IMR-90 (cell line): Measurements from ENCODE around the gene CST5. TPM values are rescaled to one million over a fixed set of nuclear protein-coding genes. Genes with fewer than 3 reads are reported as not detected.

ENCODE experiments used
- ATAC-seq: fragments of 200-7000 bp; cut with Tn5 transposase; 2 replicates; pipeline ENCODE4 v1.9.1; 2020; ENCODE audit warnings: low read depth, mild to moderate bottlenecking, moderate library complexity
- BruUV-seq: library from RNA; stranded (reverse); fragments of 400-500 nt; replicated peaks from 2 replicates; lab custom pipeline; 2021; lab: Mats Ljungman, UMichigan
- CTCF ChIA-PET: fragments of 300-600 bp; formaldehyde crosslinking; extraction: SDS; loops from one replicate; lab custom pipeline; 2021; ENCODE audit warnings: antibody characterized with exemption; lab: Yijun Ruan, JAX
- POLR2A ChIA-PET: fragments of 300-600 bp; sonication (Branson Sonifier 250); formaldehyde crosslinking; loops from one replicate; lab custom pipeline; 2022; ENCODE audit warnings: antibody characterized with exemption; ENCODE audit not compliant: unreplicated experiment; lab: Charles Lee
- DNase-seq: peaks from one replicate; pipeline ENCODE4 v3.0.0; 2013
- H2AFZ ChIP-seq: replicated peaks from 2 replicates; pipeline ENCODE3; 2013; ENCODE audit warnings: low read length, mild to moderate bottlenecking; ENCODE audit not compliant: poor library complexity
- H2AK5ac ChIP-seq: 2 replicates; pipeline ENCODE4 v1.6.1; 2013; ENCODE audit warnings: low read depth, low read length, inconsistent platforms
- H2AK9ac ChIP-seq: replicated peaks from 2 replicates; pipeline ENCODE3; 2013; ENCODE audit warnings: mild to moderate bottlenecking, low read depth, low read length, moderate library complexity; ENCODE audit not compliant: poor library complexity
- H2BK120ac ChIP-seq: 2 replicates; pipeline ENCODE4 v1.6.1; 2013; ENCODE audit warnings: low read depth, low read length, inconsistent platforms
- H2BK15ac ChIP-seq: 3 replicates; pipeline ENCODE4 v1.6.1; 2013; ENCODE audit warnings: low read depth, low read length, inconsistent platforms
- H2BK20ac ChIP-seq: 2 replicates; pipeline ENCODE4 v1.6.1; 2013; ENCODE audit warnings: low read depth, mild to moderate bottlenecking, inconsistent platforms, low read length, moderate library complexity
- H2BK5ac ChIP-seq: 2 replicates; pipeline ENCODE4 v1.6.1; 2013; ENCODE audit warnings: mild to moderate bottlenecking, low read depth, low read length, inconsistent platforms; ENCODE audit not compliant: poor library complexity, severe bottlenecking
- H3K14ac ChIP-seq: replicated peaks from 2 replicates; pipeline ENCODE4 v1.6.1; 2013; ENCODE audit warnings: low read depth, low read length, inconsistent platforms
- H3K18ac ChIP-seq: 2 replicates; pipeline ENCODE4 v1.6.1; 2013; ENCODE audit warnings: low read depth, low read length, control low read depth
- H3K23ac ChIP-seq: 2 replicates; pipeline ENCODE4 v1.6.1; 2013; ENCODE audit warnings: low read depth, low read length, inconsistent platforms
- H3K27ac ChIP-seq: 2 replicates; pipeline ENCODE4 v1.5.1; 2013; ENCODE audit warnings: mild to moderate bottlenecking, control low read depth, low read length; ENCODE audit not compliant: insufficient read depth
- H3K27me3 ChIP-seq: 2 replicates; pipeline ENCODE4 v1.6.1; 2013; ENCODE audit warnings: low read length; ENCODE audit not compliant: control insufficient read depth, insufficient read depth
- H3K36me3 ChIP-seq: 2 replicates; pipeline ENCODE4 v1.6.1; 2013; ENCODE audit warnings: low read length, mixed read lengths; ENCODE audit not compliant: control insufficient read depth, insufficient read depth
- H3K4ac ChIP-seq: 2 replicates; pipeline ENCODE4 v1.6.1; 2013; ENCODE audit warnings: low read depth, low read length, inconsistent platforms
- H3K4me1 ChIP-seq: 2 replicates; pipeline ENCODE4 v1.6.1; 2013; ENCODE audit warnings: low read length, mixed read lengths; ENCODE audit not compliant: control insufficient read depth, insufficient read depth
- H3K4me2 ChIP-seq: 2 replicates; pipeline ENCODE4 v1.6.1; 2013; ENCODE audit warnings: low read depth, mild to moderate bottlenecking, control low read depth, low read length, moderate library complexity
- H3K4me3 ChIP-seq: 2 replicates; pipeline ENCODE4 v1.5.1; 2013; ENCODE audit warnings: low read depth, mild to moderate bottlenecking, control low read depth, low read length, moderate library complexity; ENCODE audit not compliant: insufficient read depth
- H3K56ac ChIP-seq: 2 replicates; pipeline ENCODE4 v1.6.1; 2013; ENCODE audit warnings: low read length, inconsistent platforms; ENCODE audit not compliant: insufficient read depth; ENCODE audit errors: extremely low read depth
- H3K79me1 ChIP-seq, 2 experiments: 2 replicates each; pipeline ENCODE4 v1.6.1; 2013; ENCODE audit warnings: low read length in 2 of 2, inconsistent platforms in 1 of 2, low read depth in 1 of 2
- H3K9ac ChIP-seq: 2 replicates; pipeline ENCODE4 v1.6.1; 2013; ENCODE audit warnings: low read depth, low read length, control low read depth
- H3K9me1 ChIP-seq: 2 replicates; pipeline ENCODE4 v1.6.1; 2013; ENCODE audit warnings: low read length, inconsistent platforms; ENCODE audit not compliant: insufficient read depth
- H3K9me3 ChIP-seq: 2 replicates; pipeline ENCODE4 v1.6.1; 2013; ENCODE audit warnings: low read length; ENCODE audit not compliant: control insufficient read depth, insufficient read depth
- H4K20me1 ChIP-seq: 2 replicates; pipeline ENCODE4 v1.6.1; 2013; ENCODE audit warnings: low read length, inconsistent platforms; ENCODE audit not compliant: insufficient read depth
- H4K5ac ChIP-seq: 2 replicates; pipeline ENCODE4 v1.6.1; 2013; ENCODE audit warnings: mild to moderate bottlenecking, low read depth, low read length, control low read depth
- H4K8ac ChIP-seq, 2 experiments: 2 replicates each; pipeline ENCODE4 v1.6.1; 2013; ENCODE audit warnings: low read depth in 2 of 2, low read length in 2 of 2, control low read depth in 1 of 2, inconsistent platforms in 1 of 2
- H4K91ac ChIP-seq: 2 replicates; pipeline ENCODE4 v1.6.1; 2013; ENCODE audit warnings: low read depth, low read length, inconsistent platforms; ENCODE audit not compliant: insufficient read depth
- FOS ChIP-seq: fragments of 150-350 bp; IDR thresholded peaks from 2 replicates; pipeline ENCODE4 v1.6.1; 2016; ENCODE audit warnings: low read depth, low read length
- MXI1 ChIP-seq: IDR thresholded peaks from 2 replicates; pipeline ENCODE4 v1.6.1; 2012; ENCODE audit warnings: low read depth, mild to moderate bottlenecking, low read length, moderate library complexity, borderline replicate concordance
- WGBS, 2 experiments: methylation state at CpG; one replicate each; pipeline versions ENCODE4 v1.1.5 to v1.1.7; 2013; ENCODE audit warnings: missing lambda C conversion rate in 2 of 2; ENCODE audit not compliant: insufficient read length in 1 of 2; ENCODE audit errors: extremely low coverage in 2 of 2; 5-methylcytosine and 5-hydroxymethylcytosine counted together
- dilution Hi-C: fragments of 300-500 bp; cut with HindIII; formaldehyde crosslinking; loops from one replicate; pipeline ENCODE4 v1.14.3; 2018; ENCODE audit warnings: low sequenced_read_pairs; ENCODE audit not compliant: unreplicated experiment
- in situ Hi-C: fragments of 300-500 bp; cut with MboI; formaldehyde crosslinking; loops from 3 replicates; pipeline ENCODE4 v1.14.3; 2019; ENCODE audit warnings: low sequenced_read_pairs, inconsistent platforms, mixed read lengths
- intact Hi-C: fragments of 100-400 bp; cut with micrococcal nuclease; formaldehyde crosslinking; loops from 2 replicates; pipeline ENCODE4 v1.10.0; 2022
- polyA plus RNA-seq, 3 experiments: library from polyadenylated mRNA; depleted of rRNA; stranded (reverse); fragments of >200 nt; gene quantifications; 2 replicates each; pipeline ENCODE4 v1.2.3, GENCODE V29; 2012; ENCODE audit warnings: low replicate concordance in 1 of 3
- total RNA-seq: library from RNA; depleted of rRNA; stranded (reverse); fragments of >200 nt; gene quantifications from 2 replicates; pipeline ENCODE4 v1.2.3, GENCODE V29; 2012

CST5 gene
- total and polyA plus RNA-seq, 2 of the 4 experiments (the other 2 are of a cell fraction), result not detected

DNA sequence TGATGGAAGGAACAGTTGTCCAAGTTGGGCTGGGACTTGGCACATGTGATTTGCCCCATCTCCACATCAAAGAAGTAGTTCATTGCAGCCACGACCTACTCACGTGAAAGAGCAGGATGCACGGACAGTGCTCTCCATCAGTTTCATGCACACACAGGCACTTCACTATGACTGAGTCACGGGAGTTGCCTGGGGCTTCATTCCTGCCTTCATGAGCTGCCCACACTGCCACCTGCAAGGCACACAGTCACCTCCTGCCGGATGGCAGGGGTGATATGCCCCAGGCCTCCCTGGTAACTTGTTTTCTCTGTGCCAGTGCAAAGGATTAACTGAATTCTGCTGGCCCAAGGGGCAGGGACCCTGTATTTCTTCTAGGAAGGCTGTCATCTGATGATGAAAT is 22.8 kb downstream of the CST5 start:
- no peaks in the 10 kb centered on the region for H3K9me3 ChIP-seq
- H2BK5ac ChIP-seq, result no peak overlapping the region
- no peak overlapping the region for H3K27ac ChIP-seq
- in situ Hi-C loops (no loop called here), dilution Hi-C loops (no loop called here), intact Hi-C loops (no loop called here)
- H3K23ac ChIP-seq, result no peak overlapping the region
- no peak overlapping the region for H2AFZ ChIP-seq
- ATAC-seq (no peak), DNase-seq (no peak)
- H4K20me1 ChIP-seq, result no peaks in the 10 kb centered on the region
- no peak overlapping the region for H3K4ac ChIP-seq
- WGBS, 2 experiments, result 25% methylated on average over 2 of the region's 5 CpGs; no CpG with 5 or more reads in 1 of the 2 experiments
- H3K4me2 ChIP-seq, result no peak overlapping the region
- no peak overlapping the region for H3K18ac ChIP-seq
- H4K5ac ChIP-seq, result no peak overlapping the region
- H2AK5ac ChIP-seq, result no peak overlapping the region
- no peak overlapping the region for H3K56ac ChIP-seq
- CTCF ChIA-PET, result no interaction called here
- no peaks in the 10 kb centered on the region for H3K4me1 ChIP-seq
- no peak overlapping the region for H3K9ac ChIP-seq
- POLR2A ChIA-PET, result no interaction called here
- no peaks in the 10 kb centered on the region for H3K36me3 ChIP-seq
- TF ChIP-seq FOS (no peak), MXI1 (no peak)
- H3K4me3 ChIP-seq, result no peak overlapping the region
- H2AK9ac ChIP-seq, result no peak overlapping the region
- no TSS peak for BruUV-seq
- no peaks in the 10 kb centered on the region for H3K27me3 ChIP-seq
- no peak overlapping the region for H2BK20ac ChIP-seq
- no peak overlapping the region for H2BK15ac ChIP-seq
- H3K9me1 ChIP-seq, result 0 out of 2 replicates have a peak, but pooled peaks cover 2% of the 10 kb centered on the region
- H3K14ac ChIP-seq, result no peak overlapping the region
- no peaks in the 10 kb centered on the region for H3K79me1 ChIP-seq
- no peak overlapping the region for H4K8ac ChIP-seq
- H2BK120ac ChIP-seq, result no peak overlapping the region
- H4K91ac ChIP-seq, result no peak overlapping the region
